IMR-90 (cell line): ENCODE results near the gene ABHD2. TPM values are rescaled to one million over a fixed set of nuclear protein-coding genes. Genes with fewer than 3 reads are reported as not detected.
A peak's percentile ranks its signal among the peaks of the same experiment; 100 is the strongest.

Source experiments
- ATAC-seq: fragments of 200-7000 bp; cut with Tn5 transposase; 2 replicates; pipeline ENCODE4 v1.9.1; 2020; ENCODE audit warnings: low read depth, mild to moderate bottlenecking, moderate library complexity
- BruUV-seq: library from RNA; stranded (reverse); fragments of 400-500 nt; replicated peaks from 2 replicates; lab custom pipeline; 2021; lab: Mats Ljungman, UMichigan
- CTCF ChIA-PET: fragments of 300-600 bp; formaldehyde crosslinking; extraction: SDS; loops from one replicate; lab custom pipeline; 2021; ENCODE audit warnings: antibody characterized with exemption; lab: Yijun Ruan, JAX
- POLR2A ChIA-PET: fragments of 300-600 bp; sonication (Branson Sonifier 250); formaldehyde crosslinking; loops from one replicate; lab custom pipeline; 2022; ENCODE audit warnings: antibody characterized with exemption; ENCODE audit not compliant: unreplicated experiment; lab: Charles Lee
- DNase-seq: peaks from one replicate; pipeline ENCODE4 v3.0.0; 2013
- H2AFZ ChIP-seq: replicated peaks from 2 replicates; pipeline ENCODE3; 2013; ENCODE audit warnings: low read length, mild to moderate bottlenecking; ENCODE audit not compliant: poor library complexity
- H2AK5ac ChIP-seq: 2 replicates; pipeline ENCODE4 v1.6.1; 2013; ENCODE audit warnings: low read depth, low read length, inconsistent platforms
- H2AK9ac ChIP-seq: replicated peaks from 2 replicates; pipeline ENCODE3; 2013; ENCODE audit warnings: mild to moderate bottlenecking, low read depth, low read length, moderate library complexity; ENCODE audit not compliant: poor library complexity
- H2BK120ac ChIP-seq: 2 replicates; pipeline ENCODE4 v1.6.1; 2013; ENCODE audit warnings: low read depth, low read length, inconsistent platforms
- H2BK15ac ChIP-seq: 3 replicates; pipeline ENCODE4 v1.6.1; 2013; ENCODE audit warnings: low read depth, low read length, inconsistent platforms
- H2BK20ac ChIP-seq: 2 replicates; pipeline ENCODE4 v1.6.1; 2013; ENCODE audit warnings: low read depth, mild to moderate bottlenecking, inconsistent platforms, low read length, moderate library complexity
- H2BK5ac ChIP-seq: 2 replicates; pipeline ENCODE4 v1.6.1; 2013; ENCODE audit warnings: mild to moderate bottlenecking, low read depth, low read length, inconsistent platforms; ENCODE audit not compliant: poor library complexity, severe bottlenecking
- H3K14ac ChIP-seq: replicated peaks from 2 replicates; pipeline ENCODE4 v1.6.1; 2013; ENCODE audit warnings: low read depth, low read length, inconsistent platforms
- H3K18ac ChIP-seq: 2 replicates; pipeline ENCODE4 v1.6.1; 2013; ENCODE audit warnings: low read depth, low read length, control low read depth
- H3K23ac ChIP-seq: 2 replicates; pipeline ENCODE4 v1.6.1; 2013; ENCODE audit warnings: low read depth, low read length, inconsistent platforms
- H3K27ac ChIP-seq: 2 replicates; pipeline ENCODE4 v1.5.1; 2013; ENCODE audit warnings: mild to moderate bottlenecking, control low read depth, low read length; ENCODE audit not compliant: insufficient read depth
- H3K27me3 ChIP-seq: 2 replicates; pipeline ENCODE4 v1.6.1; 2013; ENCODE audit warnings: low read length; ENCODE audit not compliant: control insufficient read depth, insufficient read depth
- H3K36me3 ChIP-seq: 2 replicates; pipeline ENCODE4 v1.6.1; 2013; ENCODE audit warnings: low read length, mixed read lengths; ENCODE audit not compliant: control insufficient read depth, insufficient read depth
- H3K4ac ChIP-seq: 2 replicates; pipeline ENCODE4 v1.6.1; 2013; ENCODE audit warnings: low read depth, low read length, inconsistent platforms
- H3K4me1 ChIP-seq: 2 replicates; pipeline ENCODE4 v1.6.1; 2013; ENCODE audit warnings: low read length, mixed read lengths; ENCODE audit not compliant: control insufficient read depth, insufficient read depth
- H3K4me2 ChIP-seq: 2 replicates; pipeline ENCODE4 v1.6.1; 2013; ENCODE audit warnings: low read depth, mild to moderate bottlenecking, control low read depth, low read length, moderate library complexity
- H3K4me3 ChIP-seq: 2 replicates; pipeline ENCODE4 v1.5.1; 2013; ENCODE audit warnings: low read depth, mild to moderate bottlenecking, control low read depth, low read length, moderate library complexity; ENCODE audit not compliant: insufficient read depth
- H3K56ac ChIP-seq: 2 replicates; pipeline ENCODE4 v1.6.1; 2013; ENCODE audit warnings: low read length, inconsistent platforms; ENCODE audit not compliant: insufficient read depth; ENCODE audit errors: extremely low read depth
- H3K79me1 ChIP-seq, 2 experiments: 2 replicates each; pipeline ENCODE4 v1.6.1; 2013; ENCODE audit warnings: low read length in 2 of 2, inconsistent platforms in 1 of 2, low read depth in 1 of 2
- H3K9ac ChIP-seq: 2 replicates; pipeline ENCODE4 v1.6.1; 2013; ENCODE audit warnings: low read depth, low read length, control low read depth
- H3K9me1 ChIP-seq: 2 replicates; pipeline ENCODE4 v1.6.1; 2013; ENCODE audit warnings: low read length, inconsistent platforms; ENCODE audit not compliant: insufficient read depth
- H3K9me3 ChIP-seq: 2 replicates; pipeline ENCODE4 v1.6.1; 2013; ENCODE audit warnings: low read length; ENCODE audit not compliant: control insufficient read depth, insufficient read depth
- H4K20me1 ChIP-seq: 2 replicates; pipeline ENCODE4 v1.6.1; 2013; ENCODE audit warnings: low read length, inconsistent platforms; ENCODE audit not compliant: insufficient read depth
- H4K5ac ChIP-seq: 2 replicates; pipeline ENCODE4 v1.6.1; 2013; ENCODE audit warnings: mild to moderate bottlenecking, low read depth, low read length, control low read depth
- H4K8ac ChIP-seq, 2 experiments: 2 replicates each; pipeline ENCODE4 v1.6.1; 2013; ENCODE audit warnings: low read depth in 2 of 2, low read length in 2 of 2, control low read depth in 1 of 2, inconsistent platforms in 1 of 2
- H4K91ac ChIP-seq: 2 replicates; pipeline ENCODE4 v1.6.1; 2013; ENCODE audit warnings: low read depth, low read length, inconsistent platforms; ENCODE audit not compliant: insufficient read depth
- CTCF ChIP-seq: conservative IDR thresholded peaks from 2 replicates; pipeline ENCODE4 v1.5.1; 2012; ENCODE audit warnings: mild to moderate bottlenecking, low read depth, low read length, improper control_type of control experiment
- FOS ChIP-seq: fragments of 150-350 bp; IDR thresholded peaks from 2 replicates; pipeline ENCODE4 v1.6.1; 2016; ENCODE audit warnings: low read depth, low read length
- MAFK ChIP-seq: IDR thresholded peaks from 2 replicates; pipeline ENCODE4 v1.6.1; 2012; ENCODE audit warnings: low read depth, low read length, improper control_type of control experiment
- MXI1 ChIP-seq: IDR thresholded peaks from 2 replicates; pipeline ENCODE4 v1.6.1; 2012; ENCODE audit warnings: low read depth, mild to moderate bottlenecking, low read length, moderate library complexity, borderline replicate concordance
- NFE2L2 ChIP-seq: fragments of 150-350 bp; IDR thresholded peaks from 2 replicates; pipeline ENCODE4 v1.6.1; 2016; ENCODE audit warnings: low read depth, mild to moderate bottlenecking, low read length
- POLR2A ChIP-seq: IDR thresholded peaks from 2 replicates; pipeline ENCODE4 v1.6.1; 2012; ENCODE audit warnings: mild to moderate bottlenecking, low read depth, low read length
- RAD21 ChIP-seq: IDR thresholded peaks from 2 replicates; pipeline ENCODE4 v1.6.1; 2012; ENCODE audit warnings: low read length, improper control_type of control experiment
- RCOR1 ChIP-seq: IDR thresholded peaks from 2 replicates; pipeline ENCODE4 v1.6.1; 2012; ENCODE audit warnings: mild to moderate bottlenecking, low read length, improper control_type of control experiment; ENCODE audit not compliant: insufficient replicate concordance
- RFX5 ChIP-seq: IDR thresholded peaks from 2 replicates; pipeline ENCODE4 v1.8.0; 2012; ENCODE audit warnings: low read depth, mild to moderate bottlenecking, low read length, moderate library complexity
- SMC3 ChIP-seq: fragments of 150-350 bp; IDR thresholded peaks from 2 replicates; pipeline ENCODE4 v1.6.1; 2016; ENCODE audit warnings: low read depth, mild to moderate bottlenecking, antibody characterized with exemption, low read length, moderate library complexity
- WGBS, 2 experiments: methylation state at CpG; one replicate each; pipeline versions ENCODE4 v1.1.5 to v1.1.7; 2013; ENCODE audit warnings: missing lambda C conversion rate in 2 of 2; ENCODE audit not compliant: insufficient read length in 1 of 2; ENCODE audit errors: extremely low coverage in 2 of 2; 5-methylcytosine and 5-hydroxymethylcytosine counted together
- dilution Hi-C: fragments of 300-500 bp; cut with HindIII; formaldehyde crosslinking; loops from one replicate; pipeline ENCODE4 v1.14.3; 2018; ENCODE audit warnings: low sequenced_read_pairs; ENCODE audit not compliant: unreplicated experiment
- in situ Hi-C: fragments of 300-500 bp; cut with MboI; formaldehyde crosslinking; loops from 3 replicates; pipeline ENCODE4 v1.14.3; 2019; ENCODE audit warnings: low sequenced_read_pairs, inconsistent platforms, mixed read lengths
- intact Hi-C: fragments of 100-400 bp; cut with micrococcal nuclease; formaldehyde crosslinking; loops from 2 replicates; pipeline ENCODE4 v1.10.0; 2022
- polyA plus RNA-seq, 3 experiments: library from polyadenylated mRNA; depleted of rRNA; stranded (reverse); fragments of >200 nt; gene quantifications; 2 replicates each; pipeline ENCODE4 v1.2.3, GENCODE V29; 2012; ENCODE audit warnings: low replicate concordance in 1 of 3
- total RNA-seq: library from RNA; depleted of rRNA; stranded (reverse); fragments of >200 nt; gene quantifications from 2 replicates; pipeline ENCODE4 v1.2.3, GENCODE V29; 2012
- TF ChIP-seq, protein P1 (sequence below): fragments of 150-350 bp; IDR thresholded peaks from 2 replicates; pipeline ENCODE4 v1.6.1; 2016; ENCODE audit warnings: low read depth, mild to moderate bottlenecking, low read length, moderate library complexity, borderline replicate concordance
- TF ChIP-seq, protein P2 (sequence below): fragments of 150-350 bp; IDR thresholded peaks from 2 replicates; pipeline ENCODE4 v1.6.1; 2017; ENCODE audit warnings: mild to moderate bottlenecking, antibody characterized with exemption, low read length, low read depth

The ABHD2 gene
- total and polyA plus RNA-seq, 2 of the 4 experiments (the other 2 are of a cell fraction): 31.2 to 62.9 TPM

- Histone ChIP-seq H4K5ac (no peak overlapping the region), H4K8ac (no peak overlapping the region), H3K4me2 (no peak overlapping the region), H3K18ac (no peak overlapping the region), H3K23ac (peak overlapping the region; percentile 5; the same call in 1 of the 2 replicates), H3K79me1 (peaks cover 31 to 85% of the 10 kb centered on the region in 2 experiments), H2AK9ac (no peak overlapping the region), H4K91ac (no peak overlapping the region), H3K56ac (no peak overlapping the region), H3K9me1 (peaks cover 18% of the 10 kb centered on the region), H3K36me3 (peaks cover 2% of the 10 kb centered on the region; the same call in 1 of the 2 replicates), H3K4me3 (no peak overlapping the region), H2BK120ac (peak overlapping the region; percentile 25; the same call in 1 of the 2 replicates), H2BK5ac (no peak overlapping the region), H3K27ac (no peak overlapping the region), H3K9ac (no peak overlapping the region), H2BK15ac (no peak overlapping the region), H2AK5ac (no peak overlapping the region), H4K20me1 (no peaks in the 10 kb centered on the region), H3K4ac (no peak overlapping the region), H3K4me1 (peaks cover 20% of the 10 kb centered on the region), H2AFZ (no peak overlapping the region), H3K27me3 (no peaks in the 10 kb centered on the region), H3K9me3 (no peaks in the 10 kb centered on the region), H2BK20ac (no peak overlapping the region), H3K14ac (no peak overlapping the region)
- ChIA-PET POLR2A (interaction anchor here (0.7 kb wide), 1 partner anchor 108 kb away, joined by 18 read pairs; no protein-coding TSS in a partner anchor), CTCF (no interaction called here)
- intact Hi-C loops: no loop called here
- WGBS, 2 experiments: 96% methylated on average over 3 of the region's 5 CpGs; no CpG with 5 or more reads in 1 of the 2 experiments
- DNase-seq (no peak), ATAC-seq (no peak)
- BruUV-seq: no TSS peak
- dilution Hi-C loops: no loop called here
- TF ChIP-seq RCOR1 (no peak), RAD21 (no peak), NFE2L2 (no peak), MAFK (no peak), MXI1 (no peak), FOS (no peak), RFX5 (no peak), POLR2A (no peak), SMC3 (no peak), CTCF (no peak)
- TF ChIP-seq, protein P1, sequence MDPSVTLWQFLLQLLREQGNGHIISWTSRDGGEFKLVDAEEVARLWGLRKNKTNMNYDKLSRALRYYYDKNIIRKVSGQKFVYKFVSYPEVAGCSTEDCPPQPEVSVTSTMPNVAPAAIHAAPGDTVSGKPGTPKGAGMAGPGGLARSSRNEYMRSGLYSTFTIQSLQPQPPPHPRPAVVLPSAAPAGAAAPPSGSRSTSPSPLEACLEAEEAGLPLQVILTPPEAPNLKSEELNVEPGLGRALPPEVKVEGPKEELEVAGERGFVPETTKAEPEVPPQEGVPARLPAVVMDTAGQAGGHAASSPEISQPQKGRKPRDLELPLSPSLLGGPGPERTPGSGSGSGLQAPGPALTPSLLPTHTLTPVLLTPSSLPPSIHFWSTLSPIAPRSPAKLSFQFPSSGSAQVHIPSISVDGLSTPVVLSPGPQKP: no peak
- TF ChIP-seq, protein P2, sequence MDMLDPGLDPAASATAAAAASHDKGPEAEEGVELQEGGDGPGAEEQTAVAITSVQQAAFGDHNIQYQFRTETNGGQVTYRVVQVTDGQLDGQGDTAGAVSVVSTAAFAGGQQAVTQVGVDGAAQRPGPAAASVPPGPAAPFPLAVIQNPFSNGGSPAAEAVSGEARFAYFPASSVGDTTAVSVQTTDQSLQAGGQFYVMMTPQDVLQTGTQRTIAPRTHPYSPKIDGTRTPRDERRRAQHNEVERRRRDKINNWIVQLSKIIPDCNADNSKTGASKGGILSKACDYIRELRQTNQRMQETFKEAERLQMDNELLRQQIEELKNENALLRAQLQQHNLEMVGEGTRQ: no peak
- in situ Hi-C loops: no loop called here
Observed at GRCh38 chr15:89095073-89095472, 6.8 kb downstream of the ABHD2 start.
